OCI-LY1 (cell line): Measurements from ENCODE around the gene RGPD3.
"Not testable (repeated sequence)": the region's sequence is repeated elsewhere in the genome, so short reads cannot be mapped to it uniquely, and the experiment has no call there.

Source experiments
- EZH2 ChIP-seq: fragments of 200-600 bp; sonication (generic), shearing (Covaris generic); IDR thresholded peaks from 2 replicates; pipeline ENCODE4 v1.8.0; 2017; ENCODE audit warnings: borderline replicate concordance, mixed run types, mild to moderate bottlenecking, antibody characterized with exemption, low read length, moderate library complexity, mixed read lengths
- TF ChIP-seq, protein P1 (sequence below): fragments of 200-600 bp; sonication (generic), shearing (Covaris generic); IDR thresholded peaks from 2 replicates; pipeline ENCODE4 v1.5.1; 2017; ENCODE audit warnings: mild to moderate bottlenecking, antibody characterized with exemption, low read length, moderate library complexity, mixed read lengths

DNA sequence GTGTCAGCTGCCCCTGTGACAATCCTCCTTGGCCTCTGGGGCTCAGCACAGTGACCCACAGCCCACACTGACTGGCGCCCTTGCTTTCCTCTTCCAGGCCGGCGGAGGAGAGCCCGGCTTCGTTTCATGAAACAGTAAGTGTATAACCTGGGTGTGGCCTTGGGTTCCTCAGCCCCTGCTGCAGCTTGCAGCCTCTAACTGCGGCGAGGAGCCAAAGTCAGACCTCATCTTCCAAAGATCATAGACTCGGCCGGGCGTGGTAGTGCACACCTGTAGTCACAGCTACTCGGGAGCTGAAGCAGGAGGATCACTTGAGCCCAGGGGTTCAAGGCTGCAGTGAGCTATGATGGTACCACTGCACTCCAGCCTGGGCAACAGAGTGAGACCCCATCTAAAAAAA lies 36.0 kb upstream of the RGPD3 start:
- TF ChIP-seq, protein P1, sequence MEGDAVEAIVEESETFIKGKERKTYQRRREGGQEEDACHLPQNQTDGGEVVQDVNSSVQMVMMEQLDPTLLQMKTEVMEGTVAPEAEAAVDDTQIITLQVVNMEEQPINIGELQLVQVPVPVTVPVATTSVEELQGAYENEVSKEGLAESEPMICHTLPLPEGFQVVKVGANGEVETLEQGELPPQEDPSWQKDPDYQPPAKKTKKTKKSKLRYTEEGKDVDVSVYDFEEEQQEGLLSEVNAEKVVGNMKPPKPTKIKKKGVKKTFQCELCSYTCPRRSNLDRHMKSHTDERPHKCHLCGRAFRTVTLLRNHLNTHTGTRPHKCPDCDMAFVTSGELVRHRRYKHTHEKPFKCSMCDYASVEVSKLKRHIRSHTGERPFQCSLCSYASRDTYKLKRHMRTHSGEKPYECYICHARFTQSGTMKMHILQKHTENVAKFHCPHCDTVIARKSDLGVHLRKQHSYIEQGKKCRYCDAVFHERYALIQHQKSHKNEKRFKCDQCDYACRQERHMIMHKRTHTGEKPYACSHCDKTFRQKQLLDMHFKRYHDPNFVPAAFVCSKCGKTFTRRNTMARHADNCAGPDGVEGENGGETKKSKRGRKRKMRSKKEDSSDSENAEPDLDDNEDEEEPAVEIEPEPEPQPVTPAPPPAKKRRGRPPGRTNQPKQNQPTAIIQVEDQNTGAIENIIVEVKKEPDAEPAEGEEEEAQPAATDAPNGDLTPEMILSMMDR, result not testable (repeated sequence)
- not testable (repeated sequence) for TF ChIP-seq EZH2
